Mesenchymal stem cell (in vitro differentiated cells and primary cell): Measurements from ENCODE around the gene ZFP42.
A peak's percentile ranks its signal among the peaks of the same experiment; 100 is the strongest.
"Not testable (repeated sequence)": the region's sequence is repeated elsewhere in the genome, so short reads cannot be mapped to it uniquely, and the experiment has no call there.

ENCODE experiments used
- DNase-seq: peaks from one replicate; pipeline ENCODE4 v3.0.0-alpha.2; 2013
- H2AFZ ChIP-seq: one replicate; pipeline ENCODE4 v1.6.1; 2013; ENCODE audit warnings: low read depth, mild to moderate bottlenecking, control low read depth, inconsistent platforms, low read length, moderate library complexity
- H2AK5ac ChIP-seq: 2 replicates; pipeline ENCODE4 v1.6.1; 2013; ENCODE audit warnings: low read length, moderate library complexity, mild to moderate bottlenecking, inconsistent platforms; ENCODE audit not compliant: severe bottlenecking
- H2BK120ac ChIP-seq: one replicate; pipeline ENCODE4 v1.6.1; 2013; ENCODE audit warnings: low read depth, mild to moderate bottlenecking, inconsistent platforms, low read length, moderate library complexity
- H2BK12ac ChIP-seq, 2 experiments: one replicate each; pipeline ENCODE4 v1.6.1; 2013; ENCODE audit warnings: inconsistent platforms in 2 of 2, low read length in 2 of 2, mild to moderate bottlenecking in 2 of 2, moderate library complexity in 2 of 2, control low read depth in 1 of 2
- H2BK15ac ChIP-seq: one replicate; pipeline ENCODE4 v1.6.1; 2013; ENCODE audit warnings: mild to moderate bottlenecking, low read depth, inconsistent platforms; ENCODE audit not compliant: poor library complexity, severe bottlenecking
- H2BK5ac ChIP-seq: 2 replicates; pipeline ENCODE4 v1.6.1; 2013; ENCODE audit warnings: low read depth, mild to moderate bottlenecking, low read length, control low read depth, inconsistent platforms; ENCODE audit not compliant: poor library complexity, severe bottlenecking
- H3K14ac ChIP-seq, 2 experiments: one replicate each; pipeline ENCODE4 v1.6.1; 2013; ENCODE audit warnings: inconsistent platforms in 2 of 2, low read length in 2 of 2, control low read depth in 1 of 2, mild to moderate bottlenecking in 1 of 2, moderate library complexity in 1 of 2
- H3K18ac ChIP-seq, 2 experiments: one replicate each; pipeline ENCODE4 v1.6.1; 2013; ENCODE audit warnings: inconsistent platforms in 2 of 2, low read length in 2 of 2, control low read depth in 1 of 2, low read depth in 1 of 2, mild to moderate bottlenecking in 1 of 2
- H3K23ac ChIP-seq, 2 experiments: one replicate each; pipeline ENCODE4 v1.6.1; 2013; ENCODE audit warnings: inconsistent platforms in 2 of 2, low read length in 2 of 2, mild to moderate bottlenecking in 2 of 2, moderate library complexity in 2 of 2, control low read depth in 1 of 2
- H3K27ac ChIP-seq: 2 replicates; pipeline ENCODE4 v1.5.1; 2013; ENCODE audit warnings: mild to moderate bottlenecking, moderate library complexity, low read length, control low read depth, inconsistent platforms; ENCODE audit not compliant: poor library complexity, severe bottlenecking
- H3K27me3 ChIP-seq, 2 experiments: 2 replicates each; pipeline versions ENCODE4 v1.6.1 to v1.7.0; 2013; ENCODE audit warnings: low read length in 2 of 2, mild to moderate bottlenecking in 2 of 2, moderate library complexity in 2 of 2, control low read depth in 1 of 2, inconsistent platforms in 1 of 2; ENCODE audit not compliant: control insufficient read depth in 1 of 2, insufficient read depth in 1 of 2
- H3K36me3 ChIP-seq, 2 experiments: 2 replicates each; pipeline versions ENCODE4 v1.6.1 to v1.7.0; 2013; ENCODE audit warnings: low read length in 2 of 2, control low read depth in 1 of 2, inconsistent platforms in 1 of 2, low read depth in 1 of 2, mild to moderate bottlenecking in 1 of 2; ENCODE audit not compliant: insufficient read depth in 2 of 2, control insufficient read depth in 1 of 2
- H3K4ac ChIP-seq, 2 experiments: one replicate each; pipeline ENCODE4 v1.6.1; 2013; ENCODE audit warnings: inconsistent platforms in 2 of 2, low read length in 2 of 2, mild to moderate bottlenecking in 2 of 2, moderate library complexity in 2 of 2, control low read depth in 1 of 2, low read depth in 1 of 2
- H3K4me1 ChIP-seq: 2 replicates; pipeline ENCODE4 v1.6.1; 2013; ENCODE audit warnings: low read depth, low read length, control low read depth; ENCODE audit not compliant: control insufficient read depth, insufficient read depth
- H3K4me2 ChIP-seq: 2 replicates; pipeline ENCODE4 v1.6.1; 2013; ENCODE audit warnings: low read length, mild to moderate bottlenecking, inconsistent platforms; ENCODE audit not compliant: poor library complexity, severe bottlenecking
- H3K4me3 ChIP-seq, 2 experiments: 2 replicates each; pipeline versions ENCODE4 v1.5.1 to v1.7.0; 2013; ENCODE audit warnings: low read length in 2 of 2, mild to moderate bottlenecking in 2 of 2, control low read depth in 1 of 2, low read depth in 1 of 2; ENCODE audit not compliant: insufficient read depth in 1 of 2
- H3K79me1 ChIP-seq: replicated peaks from 2 replicates; pipeline ENCODE4 v1.6.1; 2013; ENCODE audit warnings: mild to moderate bottlenecking, control low read depth, low read length, inconsistent platforms; ENCODE audit not compliant: poor library complexity, severe bottlenecking
- H3K9ac ChIP-seq: 2 replicates; pipeline ENCODE4 v1.7.0; 2013; ENCODE audit warnings: mild to moderate bottlenecking, low read length, moderate library complexity
- H3K9me3 ChIP-seq: 2 replicates; pipeline ENCODE4 v1.7.0; 2013; ENCODE audit warnings: mild to moderate bottlenecking, low read length; ENCODE audit not compliant: control insufficient read depth
- H4K8ac ChIP-seq: one replicate; pipeline ENCODE4 v1.6.1; 2013; ENCODE audit warnings: inconsistent platforms, mild to moderate bottlenecking, low read length, moderate library complexity
- H4K91ac ChIP-seq: one replicate; pipeline ENCODE4 v1.6.1; 2013; ENCODE audit warnings: mild to moderate bottlenecking, low read length, inconsistent platforms
- WGBS: methylation state at CpG from one replicate; pipeline ENCODE4 v1.1.7; 2013; ENCODE audit warnings: mixed read lengths; 5-methylcytosine and 5-hydroxymethylcytosine counted together

ZFP42 gene

GRCh38 chr4:187993827-187994226 is 1.7 kb upstream of the ZFP42 start:
- Histone ChIP-seq H3K36me3 (no peaks in the 10 kb centered on the region), H2BK12ac (no peak overlapping the region), H3K4me2 (no peak overlapping the region), H2BK15ac (no peak overlapping the region), H3K14ac (no peak overlapping the region), H4K8ac (no peak overlapping the region), H3K4ac (no peak overlapping the region), H3K4me1 (peaks cover 4% of the 10 kb centered on the region), H3K4me3 (no peak overlapping the region), H3K18ac (no peak overlapping the region), H3K9me3 (no peaks in the 10 kb centered on the region), H3K9ac (no peak overlapping the region), H2AK5ac (no peak overlapping the region), H2AFZ (no peak overlapping the region), H3K23ac (no peak overlapping the region), H3K27ac (no peak overlapping the region), H3K79me1 (no peaks in the 10 kb centered on the region), H2BK5ac (no peak overlapping the region), H4K91ac (no peak overlapping the region), H3K27me3 (no peaks in the 10 kb centered on the region), H2BK120ac (no peak overlapping the region)
- DNase-seq = peak; percentile 6
- WGBS = 68% methylated on average over 2 of the region's 6 CpGs

DNA sequence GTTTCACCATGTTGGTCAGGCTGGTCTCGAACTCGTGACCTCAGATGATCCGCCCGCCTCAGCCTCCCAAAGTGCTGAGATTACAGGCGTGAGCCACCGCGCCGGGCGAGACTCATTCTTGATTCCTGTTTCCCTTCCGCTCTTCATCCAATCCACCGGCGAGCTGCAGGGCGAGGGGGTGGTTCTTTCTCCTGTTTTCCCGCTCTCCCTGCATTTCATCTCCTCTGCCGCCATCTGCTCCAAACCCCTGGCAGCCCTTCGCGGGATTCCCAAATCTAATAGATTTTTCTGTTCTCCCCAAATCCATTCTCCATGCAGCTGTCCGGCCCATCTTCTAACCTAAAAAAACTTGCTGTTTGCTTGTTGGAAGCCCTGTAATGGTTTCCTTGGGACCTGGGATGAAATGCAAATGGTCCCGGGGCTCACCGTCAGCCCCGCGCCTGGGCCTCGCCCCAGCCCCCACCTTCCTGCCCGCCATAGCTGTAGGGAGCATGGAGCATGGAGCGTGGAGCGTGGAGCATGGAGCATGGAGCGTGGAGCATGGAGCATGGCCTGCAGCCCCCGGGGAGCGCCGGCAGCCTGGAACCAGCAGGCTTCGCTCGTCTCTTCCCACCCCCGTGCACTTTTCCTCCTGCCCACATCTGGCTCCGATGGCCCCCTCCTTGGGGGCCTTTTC is 1.1 kb downstream of the ZFP42 start:
- Histone ChIP-seq H2BK120ac (no peak overlapping the region), H3K79me1 (no peaks in the 10 kb centered on the region), H3K14ac (no peak overlapping the region), H2AFZ (peak overlapping the region; percentile 36), H3K18ac (peak overlapping the region in 1 of 2 experiments; percentile 18), H2BK15ac (no peak overlapping the region), H3K9me3 (no peaks in the 10 kb centered on the region), H3K4me2 (no peak overlapping the region), H3K4ac (no peak overlapping the region), H3K4me1 (peaks cover 7% of the 10 kb centered on the region), H3K9ac (no peak overlapping the region), H3K4me3 (no peak overlapping the region), H2BK5ac (no peak overlapping the region), H2AK5ac (no peak overlapping the region), H4K91ac (no peak overlapping the region), H4K8ac (no peak overlapping the region), H3K36me3 (no peaks in the 10 kb centered on the region), H3K27me3 (no peaks in the 10 kb centered on the region), H2BK12ac (no peak overlapping the region), H3K27ac (no peak overlapping the region), H3K23ac (peak overlapping the region in 1 of 2 experiments; percentile 29)
- no peak for DNase-seq
- WGBS = 37% methylated on average over 34 of the region's 34 CpGs

- not testable (repeated sequence) for H3K14ac ChIP-seq, H3K4me2 ChIP-seq, H3K4ac ChIP-seq, H3K9me3 ChIP-seq, H2BK15ac ChIP-seq, H3K9ac ChIP-seq, H2AFZ ChIP-seq, H2BK5ac ChIP-seq, H3K79me1 ChIP-seq, H3K18ac ChIP-seq, H3K4me3 ChIP-seq, H4K91ac ChIP-seq, H4K8ac ChIP-seq, H3K27me3 ChIP-seq, DNase-seq, H3K23ac ChIP-seq, H2AK5ac ChIP-seq, H2BK12ac ChIP-seq, H3K36me3 ChIP-seq, H3K27ac ChIP-seq, H3K4me1 ChIP-seq, H2BK120ac ChIP-seq
- 73% methylated on average over 13 of the region's 15 CpGs for WGBS
Measured at GRCh38 chr4:187997991-187998390, 2.4 kb downstream of the ZFP42 start.

GRCh38 chr4:187999406-187999932 is 3.9 kb downstream of the ZFP42 start:
- no peak overlapping the region for H3K9ac ChIP-seq
- DNase-seq = no peak
- no peak overlapping the region for H2BK15ac ChIP-seq
- H3K4ac ChIP-seq = no peak overlapping the region
- no peak overlapping the region for H3K27ac ChIP-seq
- no peak overlapping the region for H3K14ac ChIP-seq
- no peaks in the 10 kb centered on the region for H3K36me3 ChIP-seq
- no peak overlapping the region for H2AK5ac ChIP-seq
- no peak overlapping the region for H3K23ac ChIP-seq
- no peak overlapping the region for H2BK120ac ChIP-seq
- H3K18ac ChIP-seq = no peak overlapping the region
- no peak overlapping the region for H2BK5ac ChIP-seq
- no peak overlapping the region for H2BK12ac ChIP-seq
- WGBS = 90% methylated on average over 2 of the region's 2 CpGs
- H3K4me1 ChIP-seq = peaks cover 7% of the 10 kb centered on the region
- no peak overlapping the region for H3K4me3 ChIP-seq
- no peak overlapping the region for H3K4me2 ChIP-seq
- H4K8ac ChIP-seq = no peak overlapping the region
- no peaks in the 10 kb centered on the region for H3K79me1 ChIP-seq
- H2AFZ ChIP-seq = no peak overlapping the region
- H4K91ac ChIP-seq = no peak overlapping the region
- no peaks in the 10 kb centered on the region for H3K27me3 ChIP-seq
- no peaks in the 10 kb centered on the region for H3K9me3 ChIP-seq
